ENCODE results near the gene C16orf92. TPM values are rescaled to one million over a fixed set of nuclear protein-coding genes. Genes with fewer than 3 reads are reported as not detected.
"Not testable (repeated sequence)": the region's sequence is repeated elsewhere in the genome, so short reads cannot be mapped to it uniquely, and the experiment has no call there.

Gene C16orf92
- total RNA-seq, 1 donor from 2014 or later = not detected

GRCh38 chr16:30010844-30011713 is 11.9 kb upstream of the C16orf92 start, which contains the start of gene DOC2A:
Gene DOC2A, minus strand, starts transcription at chr16:30011027. Its CDS starts 805 bp downstream, at chr16:30010222.
- TF ChIP-seq CTCF (IDR thresholded peaks at IDR 0.05; ENCODE audit: insufficient read depth, low read length, poor library complexity, severe bottlenecking) = no peak
- no peaks in the 10 kb centered on the region for H3K36me3 ChIP-seq (ENCODE audit: control insufficient read depth, insufficient read depth, low read length)
- peak within 1 kb of the TSS; percentile 22 for H3K4me3 ChIP-seq (ENCODE audit: low read depth, low read length)
- peaks cover 32% of the 10 kb centered on the region for H3K27me3 ChIP-seq (ENCODE audit: control insufficient read depth, insufficient read depth, low read length)
- no peak for DNase-seq (ENCODE audit: low read depth)

- no peak for TF ChIP-seq CTCF (IDR thresholded peaks at IDR 0.05; ENCODE audit: insufficient read depth, low read length, poor library complexity, severe bottlenecking)
- no peak for DNase-seq (ENCODE audit: low read depth)
- no peaks in the 10 kb centered on the region for H3K36me3 ChIP-seq (ENCODE audit: control insufficient read depth, insufficient read depth, low read length)
- H3K4me3 ChIP-seq (ENCODE audit: low read depth, low read length) = no peak overlapping the region
- H3K27me3 ChIP-seq (ENCODE audit: control insufficient read depth, insufficient read depth, low read length) = peaks cover 32% of the 10 kb centered on the region
These were observed 11.1 kb upstream of the C16orf92 start for GRCh38 chr16:30011714-30012504.

GRCh38 chr16:30012598-30012997 is 10.4 kb upstream of the C16orf92 start:
- not testable (repeated sequence) for H3K4me3 ChIP-seq (ENCODE audit: low read depth, low read length); H3K36me3 ChIP-seq (ENCODE audit: control insufficient read depth, insufficient read depth, low read length); DNase-seq (ENCODE audit: low read depth)
- peaks cover 32% of the 10 kb centered on the region for H3K27me3 ChIP-seq (ENCODE audit: control insufficient read depth, insufficient read depth, low read length)

- peaks cover 17% of the 10 kb centered on the region for H3K27me3 ChIP-seq (ENCODE audit: control insufficient read depth, insufficient read depth, low read length)
- H3K36me3 ChIP-seq (ENCODE audit: control insufficient read depth, insufficient read depth, low read length); H3K4me3 ChIP-seq (ENCODE audit: low read depth, low read length); DNase-seq (ENCODE audit: low read depth): not testable (repeated sequence)
These were observed 7.5 kb upstream of the C16orf92 start for GRCh38 chr16:30015450-30015849.

- TF ChIP-seq CTCF (IDR thresholded peaks at IDR 0.05; ENCODE audit: insufficient read depth, low read length, poor library complexity, severe bottlenecking) = no peak
- no peaks in the 10 kb centered on the region for H3K36me3 ChIP-seq (ENCODE audit: control insufficient read depth, insufficient read depth, low read length)
- H3K27me3 ChIP-seq (ENCODE audit: control insufficient read depth, insufficient read depth, low read length) = peaks cover 5% of the 10 kb centered on the region
- no peak overlapping the region for H3K4me3 ChIP-seq (ENCODE audit: low read depth, low read length)
- DNase-seq (ENCODE audit: low read depth) = no peak
These were observed 6.3 kb upstream of the C16orf92 start for GRCh38 chr16:30016555-30017276.

- H3K4me3 ChIP-seq (ENCODE audit: low read depth, low read length) = no peak overlapping the region
- TF ChIP-seq CTCF (IDR thresholded peaks at IDR 0.05; ENCODE audit: insufficient read depth, low read length, poor library complexity, severe bottlenecking) = no peak
- no peaks in the 10 kb centered on the region for H3K27me3 ChIP-seq (ENCODE audit: control insufficient read depth, insufficient read depth, low read length)
- DNase-seq (ENCODE audit: low read depth) = no peak
- H3K36me3 ChIP-seq (ENCODE audit: control insufficient read depth, insufficient read depth, low read length) = no peaks in the 10 kb centered on the region
These were observed 5.7 kb upstream of the C16orf92 start for GRCh38 chr16:30017277-30017656.

- H3K4me3 ChIP-seq (ENCODE audit: low read depth, low read length); H3K27me3 ChIP-seq (ENCODE audit: control insufficient read depth, insufficient read depth, low read length); H3K36me3 ChIP-seq (ENCODE audit: control insufficient read depth, insufficient read depth, low read length); DNase-seq (ENCODE audit: low read depth): not testable (repeated sequence)
These were observed 5.1 kb upstream of the C16orf92 start for GRCh38 chr16:30017937-30018336.
